Keratinocyte (primary cell): ENCODE measurements around the gene NOX5. TPM values are rescaled to one million over a fixed set of nuclear protein-coding genes. Genes with fewer than 3 reads are reported as not detected.

Experiments used
- DNase-seq: peaks from one replicate; pipeline ENCODE4 v3.0.0-alpha.2; 2011; ENCODE audit warnings: low read depth, missing footprints, low spot score
- FAIRE-seq: peaks from 2 replicates; lab custom pipeline; 2011; peaks lifted over from hg19 to GRCh38; lab: Jason Lieb, UNC
- H2AFZ ChIP-seq: 2 replicates; pipeline ENCODE4 v1.6.0; 2012; ENCODE audit warnings: low read length, control low read depth, inconsistent platforms; ENCODE audit not compliant: control insufficient read depth
- H3K27ac ChIP-seq: 2 replicates; pipeline ENCODE4 v1.5.1; 2011; ENCODE audit warnings: low read length; ENCODE audit not compliant: control insufficient read depth, insufficient read depth
- H3K27me3 ChIP-seq: 3 replicates; pipeline ENCODE4 v1.6.0; 2011; ENCODE audit warnings: low read length; ENCODE audit not compliant: control insufficient read depth, insufficient read depth; ENCODE audit errors: extremely low read depth
- H3K36me3 ChIP-seq, 2 experiments: 2 replicates in 1 of 2; 3 replicates in 1 of 2; pipeline ENCODE4 v1.5.1; 2011; ENCODE audit warnings: low read length in 2 of 2, mild to moderate bottlenecking in 1 of 2; ENCODE audit not compliant: control insufficient read depth in 2 of 2, insufficient read depth in 2 of 2; ENCODE audit errors: extremely low read depth in 1 of 2
- H3K4me1 ChIP-seq: 3 replicates; pipeline ENCODE4 v1.5.1; 2011; ENCODE audit warnings: low read length; ENCODE audit not compliant: control insufficient read depth, insufficient read depth; ENCODE audit errors: extremely low read depth
- H3K4me2 ChIP-seq: 3 replicates; pipeline ENCODE4 v1.6.0; 2011; ENCODE audit warnings: low read depth, low read length; ENCODE audit not compliant: control insufficient read depth, insufficient read depth; ENCODE audit errors: extremely low read depth
- H3K4me3 ChIP-seq, 3 experiments: fragments of 200-600 bp in 1 of 3; sonication (generic) in 1 of 3; 2 replicates in 2 of 3; 3 replicates in 1 of 3; pipeline ENCODE4 v1.5.1; 2011 to 2016; ENCODE audit warnings: low read length in 3 of 3, mild to moderate bottlenecking in 3 of 3, control low read depth in 2 of 3, inconsistent platforms in 1 of 3, low read depth in 1 of 3, mixed read lengths in 1 of 3, mixed run types in 1 of 3, moderate library complexity in 1 of 3; ENCODE audit not compliant: control insufficient read depth in 2 of 3, insufficient read depth in 2 of 3; ENCODE audit errors: extremely low read depth in 1 of 3
- H3K79me2 ChIP-seq: 2 replicates; pipeline ENCODE4 v1.6.0; 2012; ENCODE audit warnings: low read length; ENCODE audit not compliant: control insufficient read depth, insufficient read depth
- H3K9ac ChIP-seq: 3 replicates; pipeline ENCODE4 v1.6.0; 2011; ENCODE audit warnings: low read length; ENCODE audit not compliant: control insufficient read depth, insufficient read depth; ENCODE audit errors: extremely low read depth
- H3K9me1 ChIP-seq: 3 replicates; pipeline ENCODE4 v1.6.0; 2011; ENCODE audit warnings: low read length; ENCODE audit not compliant: control insufficient read depth, insufficient read depth; ENCODE audit errors: extremely low read depth
- H3K9me3 ChIP-seq: 2 replicates; pipeline ENCODE4 v1.5.1; 2012; ENCODE audit warnings: low read depth, low read length; ENCODE audit not compliant: control insufficient read depth
- H4K20me1 ChIP-seq: 3 replicates; pipeline ENCODE4 v1.6.0; 2011; ENCODE audit warnings: low read length; ENCODE audit not compliant: control insufficient read depth, insufficient read depth; ENCODE audit errors: extremely low read depth
- CTCF ChIP-seq, 3 experiments: IDR thresholded peaks in 1 of 3; conservative IDR thresholded peaks in 1 of 3; optimal IDR thresholded peaks in 1 of 3; 2 replicates in 2 of 3; 3 replicates in 1 of 3; pipeline versions ENCODE3 to v1.5.1; 2011; ENCODE audit warnings: low read length in 3 of 3, mild to moderate bottlenecking in 3 of 3, moderate library complexity in 2 of 3, control low read depth in 1 of 3, inconsistent platforms in 1 of 3; ENCODE audit not compliant: insufficient read depth in 2 of 3; ENCODE audit errors: extremely low read depth in 1 of 3
- EZH2 ChIP-seq: IDR thresholded peaks from one replicate; pipeline ENCODE4 v1.6.1; 2012; ENCODE audit warnings: inconsistent platforms, mild to moderate bottlenecking, low read length, moderate library complexity
- dilution Hi-C: fragments of 300-500 bp; cut with MboI; formaldehyde crosslinking; loops from one replicate; pipeline ENCODE4 v1.7.0; 2020; ENCODE audit warnings: low sequenced_read_pairs; ENCODE audit not compliant: extremely low pct_ligation_motif_present
- polyA plus RNA-seq, 5 experiments: library from polyadenylated mRNA; depleted of rRNA in 3 of 5; stranded (reverse) in 3 of 5; stranded (forward) in 1 of 5; unstranded in 1 of 5; fragments of >200 nt; gene quantifications; 1 replicate in 1 of 5; 2 replicates in 3 of 5; 3 replicates in 1 of 5; pipeline versions ENCODE4 v1.2.1 to v1.2.3, GENCODE V29; 2011 to 2012; ENCODE audit warnings: missing spikeins in 2 of 5, low read depth in 1 of 5, low replicate concordance in 1 of 5

Gene NOX5
- polyA plus RNA-seq, 1 donor (not counting 4 experiments of a cell fraction or from before 2014, with no cell fraction given), result 0.16 TPM

DNA sequence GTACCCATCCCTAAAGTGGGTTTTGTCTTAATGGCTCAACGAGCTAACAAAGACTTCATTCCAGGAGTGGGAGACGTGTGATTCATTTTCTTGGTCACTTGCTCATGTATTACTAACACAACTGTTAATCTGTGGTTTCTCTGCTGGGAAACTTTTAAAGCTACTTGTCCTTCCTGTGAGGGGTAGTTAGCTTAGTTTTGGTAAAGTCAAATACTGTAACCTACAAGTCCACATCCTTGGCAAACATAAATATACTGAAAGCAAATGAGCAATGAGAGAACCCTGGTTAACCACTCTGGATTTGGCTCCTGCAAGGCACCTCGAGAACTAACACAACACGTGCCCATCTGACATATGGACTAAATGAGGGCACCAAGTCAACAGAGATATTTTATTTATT is 19.9 kb downstream of the NOX5 start:
- no peak overlapping the region for H3K4me3 ChIP-seq
- no peak overlapping the region for H2AFZ ChIP-seq
- dilution Hi-C loops, result no loop called here
- no peaks in the 10 kb centered on the region for H3K36me3 ChIP-seq
- no peaks in the 10 kb centered on the region for H3K27me3 ChIP-seq
- no peak for TF ChIP-seq CTCF (optimal IDR thresholded peaks at IDR 0.05 in 1 of 3, IDR thresholded peaks at IDR 0.05 in 1 of 3, conservative IDR thresholded peaks at IDR 0.05 in 1 of 3; ENCODE audit: extremely low read depth in 1 of 3, insufficient read depth in 2 of 3, low read length in 3 of 3)
- TF ChIP-seq EZH2, result no peak
- no peaks in the 10 kb centered on the region for H3K9me1 ChIP-seq
- no peaks in the 10 kb centered on the region for H3K9me3 ChIP-seq
- peak; percentile 67 for DNase-seq
- no peaks in the 10 kb centered on the region for H4K20me1 ChIP-seq
- H3K79me2 ChIP-seq, result no peaks in the 10 kb centered on the region
- peak overlapping the region; percentile 58 for H3K4me2 ChIP-seq
- no peak overlapping the region for H3K9ac ChIP-seq
- peaks cover 28% of the 10 kb centered on the region for H3K4me1 ChIP-seq
- H3K27ac ChIP-seq, result no peak overlapping the region
- peak; percentile 90 for FAIRE-seq

DNA sequence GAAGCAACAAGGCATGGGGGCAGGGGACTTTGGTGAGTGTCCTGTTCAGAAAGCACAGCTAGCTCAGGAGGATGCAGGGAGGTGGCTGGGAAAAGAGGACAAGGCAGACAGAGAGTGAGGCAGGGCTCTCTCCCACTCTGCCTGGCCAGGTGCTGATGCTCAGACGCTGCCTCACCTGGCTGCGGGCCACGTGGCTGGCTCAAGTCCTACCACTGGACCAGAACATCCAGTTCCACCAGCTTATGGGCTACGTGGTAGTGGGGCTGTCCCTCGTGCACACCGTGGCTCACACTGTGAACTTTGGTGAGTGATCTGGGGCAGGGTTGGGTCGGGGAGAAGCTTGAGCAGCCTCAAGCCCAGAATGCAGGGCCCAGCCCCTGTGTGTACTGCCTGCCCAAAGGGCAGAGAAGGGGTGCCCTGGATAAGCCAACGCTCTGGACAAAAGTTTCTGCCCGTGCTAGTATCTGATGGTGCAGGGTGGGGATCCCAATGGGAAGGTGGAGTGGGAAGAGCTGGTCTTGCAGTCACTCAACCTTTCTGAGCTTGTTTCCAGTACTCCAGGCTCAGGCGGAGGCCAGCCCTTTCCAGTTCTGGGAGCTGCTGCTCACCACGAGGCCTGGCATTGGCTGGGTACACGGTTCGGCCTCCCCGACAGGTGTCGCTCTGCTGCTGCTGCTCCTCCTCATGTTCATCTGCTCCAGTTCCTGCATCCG is 20.9 kb downstream of the NOX5 start:
- Histone ChIP-seq H3K9ac (no peak overlapping the region), H3K27ac (no peak overlapping the region), H3K9me1 (no peaks in the 10 kb centered on the region), H3K27me3 (no peaks in the 10 kb centered on the region), H3K4me2 (no peak overlapping the region), H2AFZ (no peak overlapping the region), H3K36me3 (no peaks in the 10 kb centered on the region), H4K20me1 (no peaks in the 10 kb centered on the region), H3K4me3 (no peak overlapping the region), H3K79me2 (no peaks in the 10 kb centered on the region), H3K9me3 (no peaks in the 10 kb centered on the region), H3K4me1 (peaks cover 28% of the 10 kb centered on the region)
- TF ChIP-seq EZH2 (no peak), CTCF (optimal IDR thresholded peaks at IDR 0.05 in 1 of 3, IDR thresholded peaks at IDR 0.05 in 1 of 3, conservative IDR thresholded peaks at IDR 0.05 in 1 of 3; ENCODE audit: extremely low read depth in 1 of 3, insufficient read depth in 2 of 3, low read length in 3 of 3) (peak; percentile 19 to 67 (median 48))
- DNase-seq, result peak; percentile 48
- FAIRE-seq, result peak; percentile 93
- dilution Hi-C loops, result no loop called here
